ENCODE data around the gene CROCC.

The CROCC gene

DNA sequence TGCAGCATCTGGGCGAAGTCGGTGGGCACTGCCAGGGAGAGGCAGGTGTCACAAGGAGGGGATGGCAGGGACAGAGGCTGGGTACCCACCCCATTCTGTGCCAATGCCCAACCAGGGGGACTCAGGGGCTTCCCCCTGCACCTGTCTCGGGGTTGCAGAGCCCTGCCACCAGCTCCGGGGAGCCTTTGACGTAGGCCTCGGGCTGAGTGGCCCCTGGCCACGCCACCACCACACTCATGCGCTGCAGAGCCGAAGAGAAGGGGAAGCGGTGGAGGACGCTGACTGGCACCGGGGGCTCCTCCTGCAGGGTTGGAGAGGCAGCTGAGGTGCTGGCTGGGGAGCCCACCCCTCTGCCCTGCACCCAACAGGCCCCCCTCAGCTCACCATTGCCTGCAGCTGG, 70.4 kb downstream of the CROCC start:
- H3K4me1 Mint-ChIP-seq = no peaks in the 10 kb centered on the region
- TF ChIP-seq, protein P1, sequence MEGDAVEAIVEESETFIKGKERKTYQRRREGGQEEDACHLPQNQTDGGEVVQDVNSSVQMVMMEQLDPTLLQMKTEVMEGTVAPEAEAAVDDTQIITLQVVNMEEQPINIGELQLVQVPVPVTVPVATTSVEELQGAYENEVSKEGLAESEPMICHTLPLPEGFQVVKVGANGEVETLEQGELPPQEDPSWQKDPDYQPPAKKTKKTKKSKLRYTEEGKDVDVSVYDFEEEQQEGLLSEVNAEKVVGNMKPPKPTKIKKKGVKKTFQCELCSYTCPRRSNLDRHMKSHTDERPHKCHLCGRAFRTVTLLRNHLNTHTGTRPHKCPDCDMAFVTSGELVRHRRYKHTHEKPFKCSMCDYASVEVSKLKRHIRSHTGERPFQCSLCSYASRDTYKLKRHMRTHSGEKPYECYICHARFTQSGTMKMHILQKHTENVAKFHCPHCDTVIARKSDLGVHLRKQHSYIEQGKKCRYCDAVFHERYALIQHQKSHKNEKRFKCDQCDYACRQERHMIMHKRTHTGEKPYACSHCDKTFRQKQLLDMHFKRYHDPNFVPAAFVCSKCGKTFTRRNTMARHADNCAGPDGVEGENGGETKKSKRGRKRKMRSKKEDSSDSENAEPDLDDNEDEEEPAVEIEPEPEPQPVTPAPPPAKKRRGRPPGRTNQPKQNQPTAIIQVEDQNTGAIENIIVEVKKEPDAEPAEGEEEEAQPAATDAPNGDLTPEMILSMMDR (IDR thresholded peaks at IDR 0.05) = no peak
- no peak overlapping the region for H3K4me3 Mint-ChIP-seq
- no peaks in the 10 kb centered on the region for H3K36me3 Mint-ChIP-seq (ENCODE audit: low read depth)
- no peak overlapping the region for H3K27ac Mint-ChIP-seq
- no peaks in the 10 kb centered on the region for H3K9me3 Mint-ChIP-seq
- no peak for DNase-seq
- no peaks in the 10 kb centered on the region for H3K27me3 Mint-ChIP-seq (ENCODE audit: low read depth, poor library complexity)

DNA sequence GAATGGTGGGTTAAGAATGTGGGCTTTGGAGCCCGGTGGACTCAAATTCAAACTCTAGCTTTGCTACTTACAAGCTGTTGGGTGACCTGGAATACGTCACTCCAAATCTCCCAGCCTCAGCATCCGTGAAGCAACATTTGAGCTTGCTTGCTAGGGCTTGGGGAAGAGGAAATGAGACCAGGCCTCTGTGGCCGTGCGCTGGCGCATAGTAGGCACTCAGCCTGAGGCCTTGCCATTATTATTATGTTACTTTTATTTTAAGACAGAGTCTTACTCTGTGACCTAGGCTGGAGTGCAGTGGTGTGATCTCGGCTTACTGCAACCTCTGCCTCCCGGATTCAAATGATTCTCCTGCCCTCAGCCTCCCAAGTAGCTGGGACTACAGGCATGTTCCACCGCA, 70.9 kb downstream of the CROCC start:
- TF ChIP-seq, protein P1 (IDR thresholded peaks at IDR 0.05) = no peak
- Mint-ChIP-seq H3K4me1 (no peaks in the 10 kb centered on the region), H3K9me3 (no peaks in the 10 kb centered on the region), H3K27me3 (ENCODE audit: low read depth, poor library complexity) (no peaks in the 10 kb centered on the region), H3K36me3 (ENCODE audit: low read depth) (no peaks in the 10 kb centered on the region), H3K4me3 (no peak overlapping the region), H3K27ac (no peak overlapping the region)
- DNase-seq = no peak

DNA sequence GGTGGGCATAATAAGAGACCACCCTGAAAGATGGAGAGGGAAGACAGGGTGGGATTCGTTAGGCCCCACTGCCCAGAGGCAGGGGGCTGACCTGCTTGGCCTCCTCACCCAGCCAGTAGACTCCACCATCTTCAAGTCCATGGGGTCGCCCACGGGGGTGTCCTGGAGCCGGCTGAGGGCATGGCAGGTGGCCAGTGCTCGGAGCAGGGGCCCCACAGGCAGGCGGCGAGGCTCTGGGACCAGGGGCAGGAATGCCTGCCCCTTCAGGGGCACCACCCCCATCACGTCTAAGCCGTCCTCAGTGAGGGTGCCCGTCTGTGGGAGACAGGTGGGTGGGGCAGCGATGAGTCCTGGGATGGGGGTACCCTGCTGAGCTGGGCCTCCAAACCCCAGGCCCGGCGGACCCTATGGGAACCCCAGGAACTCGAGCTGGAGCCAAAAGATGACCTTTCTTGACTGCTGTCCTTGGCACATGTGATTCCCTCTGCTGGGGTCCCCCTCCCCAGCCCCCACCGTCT, 71.8 kb downstream of the CROCC start:
- Mint-ChIP-seq H3K9me3 (no peaks in the 10 kb centered on the region), H3K4me3 (no peak overlapping the region), H3K27me3 (ENCODE audit: low read depth, poor library complexity) (no peaks in the 10 kb centered on the region)

DNA sequence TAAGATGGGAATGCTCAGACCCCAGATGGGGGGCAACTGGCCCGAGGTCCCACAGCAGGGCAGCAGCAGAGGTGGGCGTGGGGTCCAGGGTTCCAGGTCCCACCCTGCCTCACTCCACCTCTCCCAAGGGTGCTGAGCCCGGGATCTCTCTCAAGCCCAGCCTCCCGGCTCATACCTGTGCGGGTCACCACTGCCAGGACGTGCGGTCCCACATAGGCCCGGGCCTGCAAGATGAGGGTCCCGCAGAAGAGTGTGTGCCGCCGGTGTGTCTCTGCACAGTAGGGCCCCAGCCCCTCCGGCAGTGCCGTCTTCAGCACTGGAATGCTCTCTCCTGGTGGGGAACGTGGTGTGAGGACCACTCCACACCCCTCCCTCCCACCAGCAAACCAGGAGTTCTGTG, 75.1 kb downstream of the CROCC start:
- Mint-ChIP-seq H3K9me3 (no peaks in the 10 kb centered on the region), H3K36me3 (ENCODE audit: low read depth) (peaks cover 12% of the 10 kb centered on the region), H3K4me3 (no peak overlapping the region), H3K4me1 (no peaks in the 10 kb centered on the region), H3K27me3 (ENCODE audit: low read depth, poor library complexity) (peaks cover 5% of the 10 kb centered on the region), H3K27ac (no peak overlapping the region)
- DNase-seq = no peak
- TF ChIP-seq, protein P1 (IDR thresholded peaks at IDR 0.05) = no peak

More for the DNA sequence above, 71.8 kb downstream of the CROCC start:
- no peak for DNase-seq
- TF ChIP-seq, protein P1 (IDR thresholded peaks at IDR 0.05) = no peak
- H3K27ac Mint-ChIP-seq = no peak overlapping the region
- no peaks in the 10 kb centered on the region for H3K4me1 Mint-ChIP-seq
- peaks cover 4% of the 10 kb centered on the region for H3K36me3 Mint-ChIP-seq (ENCODE audit: low read depth)

DNA sequence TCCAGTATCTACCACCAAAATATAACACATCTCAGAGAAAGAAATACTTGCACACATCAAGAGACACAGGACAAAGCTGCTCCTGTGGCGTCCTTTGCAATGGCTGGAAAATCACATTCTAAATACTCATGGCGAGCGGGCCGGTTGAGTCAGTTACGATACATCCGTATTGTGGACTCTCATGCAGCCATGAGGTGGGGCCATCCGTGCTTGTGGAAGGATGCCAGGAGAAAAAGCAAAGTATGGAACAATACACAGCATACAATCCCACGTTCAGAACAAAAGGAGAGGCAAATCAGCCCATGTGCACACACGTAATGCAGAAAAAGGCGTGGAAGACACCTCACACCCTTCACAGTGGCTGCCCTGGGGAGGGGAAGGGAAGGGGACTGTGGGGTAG, 76.9 kb downstream of the CROCC start:
- H3K27ac Mint-ChIP-seq = no peak overlapping the region
- TF ChIP-seq, protein P1 (IDR thresholded peaks at IDR 0.05) = no peak
- H3K27me3 Mint-ChIP-seq (ENCODE audit: low read depth, poor library complexity) = peaks cover 5% of the 10 kb centered on the region
- H3K4me3 Mint-ChIP-seq = no peak overlapping the region
- H3K4me1 Mint-ChIP-seq = no peaks in the 10 kb centered on the region
- H3K9me3 Mint-ChIP-seq = no peaks in the 10 kb centered on the region
- no peak for DNase-seq
- peaks cover 12% of the 10 kb centered on the region for H3K36me3 Mint-ChIP-seq (ENCODE audit: low read depth)

DNA sequence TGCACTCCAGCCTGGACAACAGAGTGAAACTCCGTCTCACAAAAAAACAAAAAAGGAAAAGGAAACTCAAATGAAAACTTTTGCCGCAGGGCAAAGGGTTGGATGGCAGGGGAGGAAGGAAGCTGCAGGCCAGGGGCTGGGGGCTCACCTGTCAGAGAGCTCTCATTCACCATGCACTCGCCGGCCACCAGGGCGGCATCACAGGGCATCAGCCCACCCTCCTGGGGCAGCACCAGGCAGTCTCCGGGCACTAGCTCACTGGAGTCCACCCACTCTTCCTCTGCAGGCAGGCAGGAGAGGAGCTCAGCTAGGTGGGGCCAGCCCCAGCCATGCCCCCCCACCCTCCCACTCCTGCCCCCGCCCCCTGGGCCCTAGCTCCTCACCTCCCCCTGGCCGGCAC, 78.1 kb downstream of the CROCC start:
- H3K4me1 Mint-ChIP-seq = no peaks in the 10 kb centered on the region
- H3K4me3 Mint-ChIP-seq = no peak overlapping the region
- peaks cover 12% of the 10 kb centered on the region for H3K36me3 Mint-ChIP-seq (ENCODE audit: low read depth)
- no peaks in the 10 kb centered on the region for H3K9me3 Mint-ChIP-seq
- no peak overlapping the region for H3K27ac Mint-ChIP-seq
- DNase-seq = no peak
- H3K27me3 Mint-ChIP-seq (ENCODE audit: low read depth, poor library complexity) = peaks cover 5% of the 10 kb centered on the region
- TF ChIP-seq, protein P1 (IDR thresholded peaks at IDR 0.05) = no peak
